ENCODE measurements around the gene AGPAT4. TPM values are rescaled to one million over a fixed set of nuclear protein-coding genes. Genes with fewer than 3 reads are reported as not detected.

The AGPAT4 gene
- total and polyA plus RNA-seq, 2 of the 4 experiments (the other 2 are of a cell fraction): 3.6 to 3.8 TPM

- Histone ChIP-seq H3K36me3 (ENCODE audit: control insufficient read depth, insufficient read depth, low read length) (peaks cover 1% of the 10 kb centered on the region; the same call in 1 of the 2 replicates), H3K56ac (ENCODE audit: extremely low read depth, insufficient read depth, low read length) (no peak overlapping the region), H3K9me1 (ENCODE audit: insufficient read depth, low read length) (peaks cover 16% of the 10 kb centered on the region; the same call in 1 of the 2 replicates), H2BK120ac (ENCODE audit: low read depth, low read length) (peak overlapping the region; percentile 10; the same call in 1 of the 2 replicates), H4K91ac (ENCODE audit: insufficient read depth, low read depth, low read length) (no peak overlapping the region), H3K18ac (ENCODE audit: low read depth, low read length) (no peak overlapping the region), H3K27me3 (ENCODE audit: control insufficient read depth, insufficient read depth, low read length) (no peaks in the 10 kb centered on the region), H3K9ac (ENCODE audit: low read depth, low read length) (no peak overlapping the region), H2AFZ (replicated peaks; ENCODE audit: low read length, poor library complexity) (no peak overlapping the region), H2AK9ac (replicated peaks; ENCODE audit: low read depth, low read length, poor library complexity) (no peak overlapping the region), H3K4me2 (ENCODE audit: low read depth, low read length) (no peak overlapping the region), H3K4ac (ENCODE audit: low read depth, low read length) (no peak overlapping the region), H3K4me1 (ENCODE audit: control insufficient read depth, insufficient read depth, low read length) (peaks cover 6% of the 10 kb centered on the region), H2AK5ac (ENCODE audit: low read depth, low read length) (no peak overlapping the region), H3K79me1 (ENCODE audit: low read depth in 1 of 2, low read length in 2 of 2) (peaks cover 0 to 12% of the 10 kb centered on the region in 2 experiments; a peak in 3 of 4 replicates), H3K14ac (replicated peaks; ENCODE audit: low read depth, low read length) (no peak overlapping the region), H2BK5ac (ENCODE audit: low read depth, low read length, poor library complexity, severe bottlenecking) (peak overlapping the region; percentile 84), H2BK20ac (ENCODE audit: low read depth, low read length) (0 out of 2 replicates have a peak overlapping the region, but pooled peaks have one; percentile 16), H3K9me3 (ENCODE audit: control insufficient read depth, insufficient read depth, low read length) (no peaks in the 10 kb centered on the region), H3K27ac (ENCODE audit: insufficient read depth, low read length) (no peak overlapping the region), H4K8ac (ENCODE audit: low read depth in 2 of 2, low read length in 2 of 2) (no peak overlapping the region), H3K4me3 (ENCODE audit: insufficient read depth, low read depth, low read length) (no peak overlapping the region), H4K20me1 (ENCODE audit: insufficient read depth, low read length) (no peaks in the 10 kb centered on the region), H4K5ac (ENCODE audit: low read depth, low read length) (no peak overlapping the region), H2BK15ac (ENCODE audit: low read depth, low read length) (no peak overlapping the region), H3K23ac (ENCODE audit: low read depth, low read length) (no peak overlapping the region)
- dilution Hi-C loops (cut with HindIII; ENCODE audit: low sequenced_read_pairs, unreplicated experiment): no loop called here
- intact Hi-C loops (cut with micrococcal nuclease): loop anchor here (1.0 kb wide), 1 partner anchor 42 kb away; no protein-coding TSS in a partner anchor
- ATAC-seq (ENCODE audit: low read depth) (peak; percentile 99), DNase-seq (peak; percentile 100)
- POLR2A ChIA-PET (ENCODE audit: unreplicated experiment): interaction anchor here (0.6 kb wide), 1 partner anchor 73 kb away, joined by 5 read pairs; no protein-coding TSS in a partner anchor
- CTCF ChIA-PET: interaction anchor here (0.8 kb wide), 1 partner anchor 12 kb away, joined by 5 read pairs; no protein-coding TSS in a partner anchor
- BruUV-seq (replicated peaks): no TSS peak
- in situ Hi-C loops (cut with MboI; ENCODE audit: low sequenced_read_pairs): no loop called here
- 0% methylated on average over 1 of the region's 4 CpGs; no CpG with 5 or more reads in 1 of the 2 experiments for WGBS, 2 experiments (ENCODE audit: extremely low coverage in 2 of 2, insufficient read length in 1 of 2)
- peak; percentile 97 for TF ChIP-seq FOS (IDR thresholded peaks at IDR 0.05; ENCODE audit: low read depth, low read length)
- no peak for TF ChIP-seq USF2 (IDR thresholded peaks at IDR 0.05; ENCODE audit: low read depth, low read length)
- TF ChIP-seq, protein P1, sequence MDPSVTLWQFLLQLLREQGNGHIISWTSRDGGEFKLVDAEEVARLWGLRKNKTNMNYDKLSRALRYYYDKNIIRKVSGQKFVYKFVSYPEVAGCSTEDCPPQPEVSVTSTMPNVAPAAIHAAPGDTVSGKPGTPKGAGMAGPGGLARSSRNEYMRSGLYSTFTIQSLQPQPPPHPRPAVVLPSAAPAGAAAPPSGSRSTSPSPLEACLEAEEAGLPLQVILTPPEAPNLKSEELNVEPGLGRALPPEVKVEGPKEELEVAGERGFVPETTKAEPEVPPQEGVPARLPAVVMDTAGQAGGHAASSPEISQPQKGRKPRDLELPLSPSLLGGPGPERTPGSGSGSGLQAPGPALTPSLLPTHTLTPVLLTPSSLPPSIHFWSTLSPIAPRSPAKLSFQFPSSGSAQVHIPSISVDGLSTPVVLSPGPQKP (IDR thresholded peaks at IDR 0.05; ENCODE audit: borderline replicate concordance, low read depth, low read length): no peak
- TF ChIP-seq POLR2A (IDR thresholded peaks at IDR 0.05; ENCODE audit: low read depth, low read length): peak; percentile 52; the same call in 1 of the 2 replicates
- peak; percentile 80 for TF ChIP-seq RFX5 (IDR thresholded peaks at IDR 0.05; ENCODE audit: low read depth, low read length)
- peak; percentile 72 for TF ChIP-seq MAFK (IDR thresholded peaks at IDR 0.05; ENCODE audit: low read depth, low read length)
- TF ChIP-seq CTCF (conservative IDR thresholded peaks at IDR 0.05; ENCODE audit: low read depth, low read length): no peak
- TF ChIP-seq BHLHE40 (IDR thresholded peaks at IDR 0.05; ENCODE audit: low read depth, low read length): peak; percentile 59
- TF ChIP-seq MAZ (IDR thresholded peaks at IDR 0.05; ENCODE audit: borderline replicate concordance, low read depth, low read length): peak; percentile 17; the same call in 1 of the 2 replicates
- 0 out of 2 replicates have a peak, but pooled peaks have one; percentile 18 for TF ChIP-seq MXI1 (IDR thresholded peaks at IDR 0.05; ENCODE audit: borderline replicate concordance, low read depth, low read length)
- no peak for TF ChIP-seq RCOR1 (IDR thresholded peaks at IDR 0.05; ENCODE audit: insufficient replicate concordance, low read length)
- peak; percentile 15; the same call in 1 of the 2 replicates for TF ChIP-seq RAD21 (IDR thresholded peaks at IDR 0.05; ENCODE audit: low read length)
- TF ChIP-seq CEBPB (IDR thresholded peaks at IDR 0.05; ENCODE audit: low read depth, low read length): peak; percentile 92
- peak; percentile 57; the same call in 1 of the 2 replicates for TF ChIP-seq NFE2L2 (IDR thresholded peaks at IDR 0.05; ENCODE audit: low read depth, low read length)
- TF ChIP-seq CHD1 (IDR thresholded peaks at IDR 0.05; ENCODE audit: low read depth, low read length): no peak
Measured at GRCh38 chr6:161215193-161215592, 58.7 kb downstream of the AGPAT4 start.
